Activated CD8-positive, alpha-beta memory T cell treated with anti-CD3 and anti-CD28 coated beads for 48 hours (primary cell): ENCODE measurements around the gene PCLAF.

Experiments used
- DNase-seq, 3 experiments: peaks; one replicate each; pipeline ENCODE4 v3.0.0-alpha.2; 2020; ENCODE audit warnings: low read depth in 2 of 3, low spot score in 2 of 3

PCLAF gene

GRCh38 chr15:64324165-64324877 lies 56.9 kb downstream of the PCLAF start:
- DNase-seq, result no peak

GRCh38 chr15:64315216-64315615 lies 66.0 kb downstream of the PCLAF start:
- DNase-seq, result no peak

GRCh38 chr15:64314456-64314855 lies 66.8 kb downstream of the PCLAF start:
- no peak for DNase-seq
